Keratinocyte (primary cell): Measurements from ENCODE around the gene FURIN. TPM values are rescaled to one million over a fixed set of nuclear protein-coding genes. Genes with fewer than 3 reads are reported as not detected.

Source experiments
- DNase-seq: peaks from one replicate; pipeline ENCODE4 v3.0.0-alpha.2; 2011; ENCODE audit warnings: low read depth, missing footprints, low spot score
- FAIRE-seq: peaks from 2 replicates; lab custom pipeline; 2011; peaks lifted over from hg19 to GRCh38; lab: Jason Lieb, UNC
- H2AFZ ChIP-seq: 2 replicates; pipeline ENCODE4 v1.6.0; 2012; ENCODE audit warnings: low read length, control low read depth, inconsistent platforms; ENCODE audit not compliant: control insufficient read depth
- H3K27ac ChIP-seq: 2 replicates; pipeline ENCODE4 v1.5.1; 2011; ENCODE audit warnings: low read length; ENCODE audit not compliant: control insufficient read depth, insufficient read depth
- H3K27me3 ChIP-seq: 3 replicates; pipeline ENCODE4 v1.6.0; 2011; ENCODE audit warnings: low read length; ENCODE audit not compliant: control insufficient read depth, insufficient read depth; ENCODE audit errors: extremely low read depth
- H3K36me3 ChIP-seq, 2 experiments: 2 replicates in 1 of 2; 3 replicates in 1 of 2; pipeline ENCODE4 v1.5.1; 2011; ENCODE audit warnings: low read length in 2 of 2, mild to moderate bottlenecking in 1 of 2; ENCODE audit not compliant: control insufficient read depth in 2 of 2, insufficient read depth in 2 of 2; ENCODE audit errors: extremely low read depth in 1 of 2
- H3K4me1 ChIP-seq: 3 replicates; pipeline ENCODE4 v1.5.1; 2011; ENCODE audit warnings: low read length; ENCODE audit not compliant: control insufficient read depth, insufficient read depth; ENCODE audit errors: extremely low read depth
- H3K4me2 ChIP-seq: 3 replicates; pipeline ENCODE4 v1.6.0; 2011; ENCODE audit warnings: low read depth, low read length; ENCODE audit not compliant: control insufficient read depth, insufficient read depth; ENCODE audit errors: extremely low read depth
- H3K4me3 ChIP-seq, 3 experiments: fragments of 200-600 bp in 1 of 3; sonication (generic) in 1 of 3; 2 replicates in 2 of 3; 3 replicates in 1 of 3; pipeline ENCODE4 v1.5.1; 2011 to 2016; ENCODE audit warnings: low read length in 3 of 3, mild to moderate bottlenecking in 3 of 3, control low read depth in 2 of 3, inconsistent platforms in 1 of 3, low read depth in 1 of 3, mixed read lengths in 1 of 3, mixed run types in 1 of 3, moderate library complexity in 1 of 3; ENCODE audit not compliant: control insufficient read depth in 2 of 3, insufficient read depth in 2 of 3; ENCODE audit errors: extremely low read depth in 1 of 3
- H3K79me2 ChIP-seq: 2 replicates; pipeline ENCODE4 v1.6.0; 2012; ENCODE audit warnings: low read length; ENCODE audit not compliant: control insufficient read depth, insufficient read depth
- H3K9ac ChIP-seq: 3 replicates; pipeline ENCODE4 v1.6.0; 2011; ENCODE audit warnings: low read length; ENCODE audit not compliant: control insufficient read depth, insufficient read depth; ENCODE audit errors: extremely low read depth
- H3K9me1 ChIP-seq: 3 replicates; pipeline ENCODE4 v1.6.0; 2011; ENCODE audit warnings: low read length; ENCODE audit not compliant: control insufficient read depth, insufficient read depth; ENCODE audit errors: extremely low read depth
- H3K9me3 ChIP-seq: 2 replicates; pipeline ENCODE4 v1.5.1; 2012; ENCODE audit warnings: low read depth, low read length; ENCODE audit not compliant: control insufficient read depth
- H4K20me1 ChIP-seq: 3 replicates; pipeline ENCODE4 v1.6.0; 2011; ENCODE audit warnings: low read length; ENCODE audit not compliant: control insufficient read depth, insufficient read depth; ENCODE audit errors: extremely low read depth
- EZH2 ChIP-seq: IDR thresholded peaks from one replicate; pipeline ENCODE4 v1.6.1; 2012; ENCODE audit warnings: inconsistent platforms, mild to moderate bottlenecking, low read length, moderate library complexity
- dilution Hi-C: fragments of 300-500 bp; cut with MboI; formaldehyde crosslinking; loops from one replicate; pipeline ENCODE4 v1.7.0; 2020; ENCODE audit warnings: low sequenced_read_pairs; ENCODE audit not compliant: extremely low pct_ligation_motif_present
- polyA plus RNA-seq, 5 experiments: library from polyadenylated mRNA; depleted of rRNA in 3 of 5; stranded (reverse) in 3 of 5; stranded (forward) in 1 of 5; unstranded in 1 of 5; fragments of >200 nt; gene quantifications; 1 replicate in 1 of 5; 2 replicates in 3 of 5; 3 replicates in 1 of 5; pipeline versions ENCODE4 v1.2.1 to v1.2.3, GENCODE V29; 2011 to 2012; ENCODE audit warnings: missing spikeins in 2 of 5, low read depth in 1 of 5, low replicate concordance in 1 of 5
- TF ChIP-seq, protein P1 (sequence below), 3 experiments: IDR thresholded peaks in 1 of 3; conservative IDR thresholded peaks in 1 of 3; optimal IDR thresholded peaks in 1 of 3; 2 replicates in 2 of 3; 3 replicates in 1 of 3; pipeline versions ENCODE3 to v1.5.1; 2011; ENCODE audit warnings: low read length in 3 of 3, mild to moderate bottlenecking in 3 of 3, moderate library complexity in 2 of 3, control low read depth in 1 of 3, inconsistent platforms in 1 of 3; ENCODE audit not compliant: insufficient read depth in 2 of 3; ENCODE audit errors: extremely low read depth in 1 of 3

The FURIN gene
- polyA plus RNA-seq, 1 donor (not counting 4 experiments of a cell fraction or from before 2014, with no cell fraction given): 22.8 TPM

DNA sequence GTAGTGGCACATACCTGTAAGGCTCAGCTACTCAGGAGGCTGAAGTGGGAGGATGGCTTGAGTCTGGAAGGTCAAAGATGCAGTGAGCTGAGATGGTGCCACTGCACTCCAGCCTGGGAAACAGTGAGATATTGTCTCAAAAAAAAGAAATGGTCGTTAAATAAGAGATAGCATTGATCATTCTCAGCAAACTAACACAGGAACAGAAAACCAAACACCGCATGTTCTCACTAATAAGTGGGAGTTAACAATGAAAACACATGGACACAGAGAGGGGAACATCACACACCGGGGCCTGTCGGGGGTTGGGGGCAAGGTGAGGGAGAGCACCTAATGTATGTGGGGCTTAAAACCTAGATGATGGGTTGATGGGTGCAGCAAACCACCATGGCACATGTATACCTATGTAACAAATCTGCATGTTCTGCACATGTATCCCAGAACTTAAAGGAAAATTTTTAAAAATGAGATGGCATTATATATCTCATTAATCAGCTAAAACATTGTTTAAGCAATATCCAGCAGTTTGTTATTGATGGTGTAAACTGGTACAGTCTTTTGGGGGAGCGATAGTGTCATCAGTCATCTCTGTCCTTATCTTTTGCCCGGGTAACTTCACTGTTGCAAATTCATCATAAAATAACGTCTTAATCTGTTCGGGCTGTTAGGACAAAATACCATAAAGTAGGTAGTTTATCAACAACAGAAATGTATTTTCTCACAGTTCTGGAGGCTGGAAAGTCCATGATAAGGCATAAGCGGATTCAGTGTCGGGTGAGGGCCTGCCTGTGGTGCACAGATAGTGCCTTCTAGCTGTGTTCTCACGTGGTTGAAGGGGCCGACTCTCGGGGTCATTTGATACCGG lies 33.0 kb downstream of the FURIN start:
- H3K79me2 ChIP-seq: no peaks in the 10 kb centered on the region
- H3K4me3 ChIP-seq: peak overlapping the region in 2 of 3 experiments; percentile 68 to 78
- H2AFZ ChIP-seq: no peak overlapping the region
- dilution Hi-C loops: no loop called here
- DNase-seq (no peak), FAIRE-seq (no peak)
- H3K36me3 ChIP-seq: peaks cover 0 to 3% of the 10 kb centered on the region in 2 experiments
- peaks cover 12% of the 10 kb centered on the region for H3K4me1 ChIP-seq
- TF ChIP-seq, protein P1, sequence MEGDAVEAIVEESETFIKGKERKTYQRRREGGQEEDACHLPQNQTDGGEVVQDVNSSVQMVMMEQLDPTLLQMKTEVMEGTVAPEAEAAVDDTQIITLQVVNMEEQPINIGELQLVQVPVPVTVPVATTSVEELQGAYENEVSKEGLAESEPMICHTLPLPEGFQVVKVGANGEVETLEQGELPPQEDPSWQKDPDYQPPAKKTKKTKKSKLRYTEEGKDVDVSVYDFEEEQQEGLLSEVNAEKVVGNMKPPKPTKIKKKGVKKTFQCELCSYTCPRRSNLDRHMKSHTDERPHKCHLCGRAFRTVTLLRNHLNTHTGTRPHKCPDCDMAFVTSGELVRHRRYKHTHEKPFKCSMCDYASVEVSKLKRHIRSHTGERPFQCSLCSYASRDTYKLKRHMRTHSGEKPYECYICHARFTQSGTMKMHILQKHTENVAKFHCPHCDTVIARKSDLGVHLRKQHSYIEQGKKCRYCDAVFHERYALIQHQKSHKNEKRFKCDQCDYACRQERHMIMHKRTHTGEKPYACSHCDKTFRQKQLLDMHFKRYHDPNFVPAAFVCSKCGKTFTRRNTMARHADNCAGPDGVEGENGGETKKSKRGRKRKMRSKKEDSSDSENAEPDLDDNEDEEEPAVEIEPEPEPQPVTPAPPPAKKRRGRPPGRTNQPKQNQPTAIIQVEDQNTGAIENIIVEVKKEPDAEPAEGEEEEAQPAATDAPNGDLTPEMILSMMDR (optimal IDR thresholded peaks at IDR 0.05 in 1 of 3, IDR thresholded peaks at IDR 0.05 in 1 of 3, conservative IDR thresholded peaks at IDR 0.05 in 1 of 3; ENCODE audit: extremely low read depth in 1 of 3, insufficient read depth in 2 of 3, low read length in 3 of 3): no peak
- no peak for TF ChIP-seq EZH2
- H3K27me3 ChIP-seq: no peaks in the 10 kb centered on the region
- no peaks in the 10 kb centered on the region for H4K20me1 ChIP-seq
- H3K9ac ChIP-seq: no peak overlapping the region
- H3K9me1 ChIP-seq: peaks cover 2% of the 10 kb centered on the region
- H3K27ac ChIP-seq: no peak overlapping the region
- H3K4me2 ChIP-seq: peak overlapping the region; percentile 83
- no peaks in the 10 kb centered on the region for H3K9me3 ChIP-seq

DNA sequence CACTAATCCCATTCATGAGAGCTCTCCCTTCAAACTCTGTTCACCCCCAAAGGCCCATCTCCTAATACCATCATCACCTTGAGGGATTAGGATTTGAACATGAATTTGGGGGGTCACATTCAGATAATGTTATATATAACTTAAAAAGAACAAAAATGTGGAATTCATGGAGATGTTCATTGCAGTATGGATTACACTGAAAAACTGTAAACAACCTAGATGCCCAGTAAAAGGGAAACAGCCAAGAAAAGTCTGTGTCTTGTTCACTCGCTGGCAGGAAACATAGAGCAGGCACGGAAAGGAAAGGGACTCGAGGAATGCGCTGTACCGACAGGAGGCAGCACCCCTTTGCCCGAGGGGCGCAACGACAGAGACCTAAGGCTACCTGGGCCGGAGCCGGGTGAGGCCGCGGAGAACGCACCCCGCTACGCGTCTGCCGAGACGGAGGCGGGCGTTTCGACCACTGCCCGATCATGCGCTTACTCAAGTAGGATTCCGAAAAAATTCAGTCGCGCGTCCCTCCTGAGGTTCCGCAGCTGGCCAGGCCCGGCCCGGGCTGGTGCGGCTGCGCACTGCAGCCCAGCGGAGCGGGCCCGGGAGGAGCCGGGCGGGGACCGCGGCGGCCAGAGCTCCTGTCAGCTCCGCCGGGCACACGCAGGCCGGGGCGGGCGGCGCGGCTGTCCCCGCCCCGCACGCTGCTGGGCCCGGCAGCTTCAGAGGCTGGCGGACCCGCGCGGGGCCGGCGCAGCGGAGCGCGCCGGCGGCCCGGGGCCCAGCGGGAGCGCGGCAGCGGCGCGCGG lies 33.9 kb downstream of the FURIN start:
- Histone ChIP-seq H3K4me3 (peak overlapping the region; percentile 37 to 78 (median 68)), H4K20me1 (no peaks in the 10 kb centered on the region), H3K9me3 (no peaks in the 10 kb centered on the region), H3K79me2 (no peaks in the 10 kb centered on the region), H3K27me3 (no peaks in the 10 kb centered on the region), H3K4me1 (peaks cover 12% of the 10 kb centered on the region), H3K9ac (peak overlapping the region; percentile 83), H2AFZ (peak overlapping the region; percentile 93), H3K36me3 (peaks cover 3 to 5% of the 10 kb centered on the region in 2 experiments), H3K9me1 (peaks cover 2% of the 10 kb centered on the region), H3K27ac (peak overlapping the region; percentile 71), H3K4me2 (peak overlapping the region; percentile 83)
- no peak for TF ChIP-seq EZH2
- TF ChIP-seq, protein P1 (optimal IDR thresholded peaks at IDR 0.05 in 1 of 3, IDR thresholded peaks at IDR 0.05 in 1 of 3, conservative IDR thresholded peaks at IDR 0.05 in 1 of 3; ENCODE audit: extremely low read depth in 1 of 3, insufficient read depth in 2 of 3, low read length in 3 of 3): peak; percentile 81 to 91 (median 90)
- DNase-seq: no peak
- peak; percentile 69 for FAIRE-seq
- dilution Hi-C loops: no loop called here
